Activated CD8-positive, alpha-beta memory T cell treated with anti-CD3 and anti-CD28 coated beads, Interleukin-2, amount 50 U/mL, for 48 hours (primary cell): ENCODE measurements around the gene SWAP70.

Experiments
- DNase-seq: peaks from one replicate; pipeline ENCODE4 v3.0.0-alpha.2; 2020

Gene SWAP70

DNA sequence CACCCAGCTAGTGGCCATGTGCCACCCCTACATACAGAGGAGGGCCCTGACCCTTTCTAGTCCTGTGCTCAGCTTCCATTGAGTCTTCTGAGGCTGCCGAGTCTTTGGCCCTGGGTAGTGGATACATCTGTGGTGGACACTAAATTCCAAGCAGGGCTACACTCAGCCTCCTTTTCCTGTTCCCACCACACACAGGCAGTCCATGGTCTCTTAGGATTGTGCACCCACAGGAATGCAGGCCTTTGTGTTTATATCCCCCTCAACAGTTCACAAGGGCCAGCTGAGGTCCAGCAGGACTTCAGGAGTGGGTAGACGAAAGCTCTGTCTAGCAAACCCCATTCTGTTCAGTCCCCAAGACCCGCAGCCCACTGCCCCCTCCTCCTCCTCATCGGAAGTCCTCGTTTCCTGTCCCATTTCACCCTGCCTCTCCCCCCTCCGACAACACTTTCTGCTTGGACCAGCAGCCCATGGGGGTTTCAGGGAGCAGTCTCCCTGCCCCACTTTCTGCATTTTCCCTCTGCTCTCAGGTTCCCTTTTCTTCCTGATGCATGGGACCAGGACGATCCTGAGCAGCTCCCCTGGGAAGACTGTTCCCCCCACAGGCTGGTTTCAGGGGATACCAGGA lies 91.8 kb downstream of the SWAP70 start:
- DNase-seq: no peak

GRCh38 chr11:9756461-9756860 lies 92.6 kb downstream of the SWAP70 start:
- DNase-seq: no peak

GRCh38 chr11:9756878-9757277 lies 93.0 kb downstream of the SWAP70 start:
- no peak for DNase-seq

DNA sequence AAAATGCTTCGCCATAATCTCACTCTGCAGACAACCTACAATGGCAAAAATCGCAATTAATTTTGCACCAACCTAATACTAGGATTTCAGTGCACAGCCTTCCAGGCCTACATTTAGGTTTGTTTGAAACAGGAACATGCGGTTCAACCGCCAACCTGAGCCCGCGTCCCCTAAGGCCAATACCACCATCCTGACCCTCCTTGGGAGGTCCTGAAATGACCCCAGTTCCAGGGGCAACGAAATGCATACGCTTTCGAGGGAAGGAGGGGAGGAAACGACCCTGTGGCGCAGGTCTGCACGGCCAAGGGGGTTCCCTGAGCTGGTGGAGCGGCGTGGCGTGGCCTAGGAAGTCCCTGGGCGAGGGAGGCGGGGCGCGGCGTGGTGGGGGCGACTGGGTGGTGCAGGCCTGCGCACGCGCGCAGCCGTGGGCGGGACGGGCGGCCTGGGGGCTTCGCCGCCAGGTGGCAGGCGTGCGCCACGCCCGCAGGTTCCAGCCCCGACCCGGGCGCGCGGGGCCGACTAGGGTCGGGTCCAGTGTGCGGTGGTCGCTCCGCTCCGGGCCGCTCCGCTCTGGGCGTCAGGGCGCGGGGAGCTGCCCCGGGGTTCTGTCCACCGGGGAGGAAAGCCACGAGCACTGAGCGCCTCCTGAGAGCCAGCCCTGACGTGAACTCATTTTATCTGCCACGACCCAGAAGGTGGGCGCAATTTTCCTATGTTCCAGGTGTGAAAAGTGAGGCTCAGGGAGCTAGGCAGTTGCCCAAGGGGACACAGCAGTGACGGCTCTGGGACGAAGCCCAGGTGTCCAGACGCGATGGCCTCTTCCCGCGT lies 94.1 kb downstream of the SWAP70 start:
- peak; percentile 98 for DNase-seq

GRCh38 chr11:9758637-9759518 lies 95.0 kb downstream of the SWAP70 start:
- peak; percentile 83 for DNase-seq

GRCh38 chr11:9759519-9760192 lies 95.8 kb downstream of the SWAP70 start:
- DNase-seq: peak; percentile 91

DNA sequence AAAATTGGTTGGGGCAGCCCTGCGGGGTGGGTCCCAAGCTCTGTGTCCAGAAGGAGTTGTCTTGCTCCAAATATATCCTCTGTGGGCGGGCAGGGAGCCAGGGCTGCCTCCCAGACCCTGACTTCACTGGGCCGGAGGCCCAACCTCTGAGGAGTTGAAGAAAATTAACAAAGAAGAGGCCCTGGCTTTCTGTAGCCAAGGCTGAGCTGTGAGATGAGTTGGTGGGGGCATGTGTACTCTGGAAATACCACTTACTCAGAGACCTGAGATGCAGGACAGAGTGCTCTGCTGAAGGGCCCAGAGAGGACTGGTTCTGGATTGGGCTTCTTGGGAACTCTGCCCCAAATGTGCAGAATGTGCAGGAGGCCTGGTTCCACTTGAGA lies 96.3 kb downstream of the SWAP70 start:
- DNase-seq: no peak

- no peak for DNase-seq
Measured at GRCh38 chr11:9761441-9761945, 97.6 kb downstream of the SWAP70 start.

GRCh38 chr11:9762531-9762930 lies 98.7 kb downstream of the SWAP70 start:
- no peak for DNase-seq

- no peak for DNase-seq
Measured at GRCh38 chr11:9763301-9763700, 99.4 kb downstream of the SWAP70 start.

DNA sequence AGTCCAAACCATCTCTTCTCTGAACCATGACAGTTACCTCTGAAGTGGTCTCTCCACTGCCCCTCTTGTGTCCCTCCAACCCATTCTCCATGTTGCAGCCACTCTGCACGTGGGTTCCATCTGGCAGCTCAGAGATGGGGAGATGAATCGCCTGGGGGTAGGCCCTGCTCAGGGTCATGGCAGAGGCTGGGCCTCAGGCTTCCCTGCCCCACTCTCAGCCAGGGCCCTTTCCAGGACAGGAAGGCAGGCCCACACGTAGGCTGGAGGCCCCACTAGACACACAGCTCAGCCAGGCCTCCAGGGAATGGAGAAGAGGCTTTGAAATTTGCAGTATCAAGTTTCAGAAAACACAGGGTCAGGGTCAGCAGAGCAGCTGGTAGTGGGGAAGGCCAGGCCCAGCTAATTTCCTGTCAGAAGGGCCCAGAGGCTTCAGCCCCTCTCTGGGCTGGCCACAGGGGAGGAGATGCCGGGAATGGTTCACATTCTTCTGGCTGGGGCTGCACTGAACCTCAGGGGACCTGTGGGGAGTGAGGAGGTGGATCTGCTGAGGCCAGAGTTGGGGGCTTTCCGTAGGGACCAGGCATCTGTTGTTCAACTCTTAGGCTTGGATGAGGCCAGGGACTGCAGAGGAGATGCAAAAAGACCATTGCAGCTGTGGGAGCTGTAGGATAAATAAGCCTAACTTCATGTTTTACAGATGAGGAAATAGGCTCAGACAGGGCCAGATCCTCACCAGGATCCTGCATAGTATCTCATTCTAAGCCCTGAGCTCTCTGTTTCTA lies 101.6 kb downstream of the SWAP70 start:
- no peak for DNase-seq

DNA sequence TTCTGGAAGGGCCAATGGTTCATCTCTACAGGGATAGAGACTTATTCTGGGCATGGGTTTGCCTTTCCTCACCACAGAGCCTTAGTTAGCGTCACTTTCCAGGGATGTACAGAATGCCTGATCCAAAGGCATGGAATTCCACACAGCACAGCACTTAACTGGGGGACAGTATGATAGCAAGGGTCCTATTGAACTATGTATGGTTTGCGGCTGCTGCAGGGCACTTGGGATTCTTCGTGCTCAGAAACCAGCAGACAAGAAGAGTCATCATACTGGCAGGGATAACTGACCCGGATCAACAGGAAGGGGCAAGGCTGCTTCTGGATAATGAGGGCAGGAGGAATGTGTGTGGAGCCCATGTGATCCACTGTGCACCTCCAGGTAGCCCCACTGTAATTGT lies 105.7 kb downstream of the SWAP70 start:
- DNase-seq: no peak

GRCh38 chr11:9771071-9771511 lies 107.2 kb downstream of the SWAP70 start:
- no peak for DNase-seq

GRCh38 chr11:9772218-9772617 lies 108.3 kb downstream of the SWAP70 start:
- DNase-seq: no peak

GRCh38 chr11:9773524-9773923 lies 109.6 kb downstream of the SWAP70 start:
- DNase-seq: no peak

GRCh38 chr11:9774109-9774508 lies 110.2 kb downstream of the SWAP70 start:
- DNase-seq: no peak

DNA sequence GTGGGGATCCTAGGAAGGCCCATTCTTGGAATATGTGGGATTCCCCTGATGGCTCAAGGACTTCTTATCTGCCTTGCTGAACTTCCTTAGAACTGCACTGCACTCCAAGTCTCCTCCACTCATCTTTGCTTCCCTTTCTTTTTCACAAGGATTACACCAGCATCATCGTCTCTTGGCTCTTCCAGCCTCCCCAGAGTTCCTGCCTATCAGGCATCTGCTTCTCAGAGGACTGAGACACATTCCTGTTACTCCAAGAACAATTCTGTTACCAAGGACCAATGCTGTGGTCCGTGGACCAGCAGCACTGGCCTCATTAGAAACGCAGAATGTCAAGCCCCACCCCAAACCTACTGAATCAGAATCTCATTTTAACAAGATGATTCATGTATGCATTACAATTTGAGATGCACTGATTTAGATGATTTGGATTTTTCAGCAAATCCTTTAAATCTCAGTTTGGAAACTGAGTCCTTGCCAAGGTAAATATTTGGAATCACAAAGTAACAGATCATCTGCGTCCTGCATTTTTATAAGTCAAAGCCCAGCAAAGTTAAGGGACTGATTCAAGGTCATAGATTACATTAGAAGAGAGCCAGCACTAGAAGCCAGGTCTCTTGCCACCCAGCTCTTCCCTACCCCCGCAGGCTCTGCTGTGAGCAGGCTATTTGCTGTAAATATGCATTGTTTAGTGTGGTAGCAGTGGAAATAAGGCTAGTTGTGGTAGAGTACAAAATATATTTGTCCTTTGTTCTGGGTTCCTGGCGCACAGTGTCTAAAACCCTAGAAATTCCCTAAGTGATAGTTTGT lies 110.9 kb downstream of the SWAP70 start:
- DNase-seq: no peak

- no peak for DNase-seq
Measured at GRCh38 chr11:9775398-9775779, 111.5 kb downstream of the SWAP70 start.

- no peak for DNase-seq
Measured at GRCh38 chr11:9776203-9776602, 112.3 kb downstream of the SWAP70 start.

DNA sequence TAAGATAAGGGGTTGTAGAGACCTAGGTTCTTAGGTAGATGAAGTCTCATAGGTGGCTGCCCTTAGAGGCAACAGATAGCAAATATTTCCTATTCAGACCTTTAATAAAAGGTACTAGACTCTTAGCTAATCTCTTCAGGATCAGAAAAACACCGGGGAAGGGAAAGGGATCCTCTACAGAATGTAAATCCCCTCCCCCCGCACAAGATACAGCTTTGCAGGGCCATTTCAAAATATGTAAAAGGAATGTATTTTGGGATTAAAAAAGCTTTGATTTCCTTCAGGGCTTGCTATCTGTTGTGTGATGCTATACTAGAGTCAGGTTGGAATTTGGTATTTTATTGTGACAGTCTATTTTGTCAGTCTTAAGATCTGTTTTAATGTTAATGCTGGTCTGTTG lies 113.2 kb downstream of the SWAP70 start:
- no peak for DNase-seq

DNA sequence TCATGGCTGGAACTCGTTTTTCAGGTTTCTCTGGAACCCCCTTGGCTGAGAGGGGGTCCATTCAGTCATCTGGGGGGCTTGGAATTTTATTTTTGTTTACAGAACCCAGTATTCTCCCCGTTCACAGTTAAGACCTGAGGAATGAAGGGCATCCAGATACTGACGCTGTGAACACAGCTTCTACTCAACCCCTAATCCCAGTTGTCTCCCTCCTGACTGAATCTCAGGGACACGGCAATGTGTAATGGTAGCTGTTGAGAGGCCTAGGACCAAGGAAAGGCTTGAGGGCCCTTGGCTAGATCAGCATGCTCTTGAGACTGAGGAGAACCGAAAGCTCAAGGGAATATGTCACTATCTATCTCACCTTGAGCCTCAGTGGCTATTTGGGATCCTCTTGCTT lies 113.6 kb downstream of the SWAP70 start:
- no peak for DNase-seq
